Testis (tissue), 2 donors: ENCODE measurements around the gene NUFIP1.

Experiments
- CTCF ChIP-seq, 3 experiments: fragments of 450-650 bp in 2 of 3; fragments of 200-600 bp in 1 of 3; sonication (generic) in 1 of 3; IDR thresholded peaks; one replicate each; pipeline ENCODE4 v1.5.1; 2016 to 2019; ENCODE audit warnings: antibody characterized with exemption in 3 of 3, mild to moderate bottlenecking in 2 of 3, moderate library complexity in 1 of 3
- POLR2A ChIP-seq: fragments of 450-650 bp; IDR thresholded peaks from one replicate; pipeline ENCODE4 v1.6.1; 2017; ENCODE audit warnings: antibody characterized with exemption, mild to moderate bottlenecking, moderate library complexity

GRCh38 chr13:44974056-44974793 lies 15.0 kb downstream of the NUFIP1 start:
- TF ChIP-seq CTCF (IDR thresholded peaks at IDR 0.05) (no peak), POLR2A (no peak)
